NCI-H748 (cell line): Measurements from ENCODE around the gene PDXK.

ENCODE experiments used
- DNase-seq: peaks from one replicate; lab custom pipeline; 2025; ENCODE audit not compliant: unreplicated experiment; lab: John Stamatoyannopoulos, UW

The PDXK gene

GRCh38 chr21:43779660-43780059, 60.7 kb downstream of the PDXK start:
- peak; percentile 75 for DNase-seq

- no peak for DNase-seq
These were observed 62.9 kb downstream of the PDXK start for GRCh38 chr21:43781846-43782245.

GRCh38 chr21:43782431-43783097, 63.6 kb downstream of the PDXK start:
- DNase-seq = no peak

- DNase-seq = no peak
These were observed 64.3 kb downstream of the PDXK start for GRCh38 chr21:43783098-43783700.

GRCh38 chr21:43785134-43785533, 66.2 kb downstream of the PDXK start:
- no peak for DNase-seq

- no peak for DNase-seq
These were observed 67.4 kb downstream of the PDXK start for GRCh38 chr21:43786300-43786806.

- no peak for DNase-seq
These were observed 68.0 kb downstream of the PDXK start for GRCh38 chr21:43786807-43787440.

- DNase-seq = peak; percentile 87
These were observed 70.5 kb downstream of the PDXK start, which contains the start of gene RRP1 for GRCh38 chr21:43789276-43790009. Gene RRP1, plus strand, starts transcription at chr21:43789577. Its CDS starts 53 bp downstream, at chr21:43789630.

- DNase-seq = no peak
These were observed 71.1 kb downstream of the PDXK start for GRCh38 chr21:43790010-43790524.

GRCh38 chr21:43792406-43792805, 73.5 kb downstream of the PDXK start:
- DNase-seq = no peak

GRCh38 chr21:43793243-43793642, 74.3 kb downstream of the PDXK start:
- no peak for DNase-seq

- DNase-seq = no peak
These were observed 75.4 kb downstream of the PDXK start for GRCh38 chr21:43794311-43794710.

GRCh38 chr21:43794857-43795256, 75.9 kb downstream of the PDXK start:
- no peak for DNase-seq

- no peak for DNase-seq
These were observed 78.5 kb downstream of the PDXK start for GRCh38 chr21:43797415-43797814.

- no peak for DNase-seq
These were observed 79.2 kb downstream of the PDXK start for GRCh38 chr21:43797925-43798715.

- DNase-seq = no peak
These were observed 80.4 kb downstream of the PDXK start for GRCh38 chr21:43799301-43799840.

GRCh38 chr21:43800124-43800523, 81.2 kb downstream of the PDXK start:
- no peak for DNase-seq

GRCh38 chr21:43800566-43800965, 81.6 kb downstream of the PDXK start:
- DNase-seq = no peak

GRCh38 chr21:43801006-43801783, 82.3 kb downstream of the PDXK start:
- DNase-seq = no peak
